H1 (cell line): ENCODE data around the gene CXCL10. TPM values are rescaled to one million over a fixed set of nuclear protein-coding genes. Genes with fewer than 3 reads are reported as not detected.

Experiments
- RAD21 ChIP-seq, 2 experiments: IDR thresholded peaks in 1 of 2; conservative IDR thresholded peaks in 1 of 2; 2 replicates each; pipeline ENCODE4 v1.6.1; 2011; ENCODE audit warnings: low read depth in 2 of 2, low read length in 2 of 2, improper control_type of control experiment in 1 of 2, inconsistent platforms in 1 of 2, mild to moderate bottlenecking in 1 of 2, moderate library complexity in 1 of 2
- polyA plus RNA-seq, 7 experiments: library from polyadenylated mRNA; depleted of rRNA in 3 of 7; stranded (reverse) in 5 of 7; unstranded in 2 of 7; fragments of >200 nt in 5 of 7; fragments of 200-250 nt in 2 of 7; gene quantifications; 1 replicate in 5 of 7; 2 replicates in 1 of 7; 4 replicates in 1 of 7; pipeline versions ENCODE4 v1.2.1 to v1.2.3, GENCODE V29; 2011 to 2013; ENCODE audit warnings: missing spikeins in 2 of 7, mixed read lengths in 2 of 7
- total RNA-seq: library from RNA; stranded (reverse); fragmentation: NEBNext Ultra II Directional; extraction: Animal tissue kit (Norgen Biotek cat#: 25700); gene quantifications from 2 replicates; pipeline ENCODE4 v1.2.1, GENCODE V29; 2021
- TF ChIP-seq, protein P1 (sequence below): IDR thresholded peaks from 2 replicates; pipeline ENCODE4 v1.6.1; 2012; ENCODE audit warnings: inconsistent platforms

The CXCL10 gene
- total and polyA plus RNA-seq, 2 of the 8 experiments (the other 6 are each of a cell fraction or from before 2014, with no cell fraction given): not detected

GRCh38 chr4:76035799-76036380 is 12.6 kb upstream of the CXCL10 start, which contains the start of gene CXCL11 (continued):
- no peak for TF ChIP-seq RAD21 (IDR thresholded peaks at IDR 0.05 in 1 of 2, conservative IDR thresholded peaks at IDR 0.05 in 1 of 2; ENCODE audit: low read depth in 2 of 2, low read length in 2 of 2)
- TF ChIP-seq, protein P1, sequence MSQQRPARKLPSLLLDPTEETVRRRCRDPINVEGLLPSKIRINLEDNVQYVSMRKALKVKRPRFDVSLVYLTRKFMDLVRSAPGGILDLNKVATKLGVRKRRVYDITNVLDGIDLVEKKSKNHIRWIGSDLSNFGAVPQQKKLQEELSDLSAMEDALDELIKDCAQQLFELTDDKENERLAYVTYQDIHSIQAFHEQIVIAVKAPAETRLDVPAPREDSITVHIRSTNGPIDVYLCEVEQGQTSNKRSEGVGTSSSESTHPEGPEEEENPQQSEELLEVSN: no peak
- TF ChIP-seq, all 59 proteins: peak for 0
